H1 (cell line): ENCODE measurements around the gene IRGC. TPM values are rescaled to one million over a fixed set of nuclear protein-coding genes. Genes with fewer than 3 reads are reported as not detected.
A peak's percentile ranks its signal among the peaks of the same experiment; 100 is the strongest.

Source experiments
- CTCF ChIA-PET: fragments of 300-600 bp; sonication (Branson Sonifier 250); formaldehyde crosslinking; loops from one replicate; lab custom pipeline; 2021; ENCODE audit not compliant: partially characterized antibody; lab: Charles Lee
- POLR2A ChIA-PET: fragments of 300-600 bp; sonication (Branson Sonifier 250); formaldehyde crosslinking; loops from one replicate; lab custom pipeline; 2021; ENCODE audit warnings: inconsistent platforms; ENCODE audit not compliant: partially characterized antibody; lab: Charles Lee
- DNase-seq, 2 experiments: peaks; one replicate each; pipeline versions ENCODE4 v3.0.0 to v3.0.0-alpha.2; 2010 to 2022; ENCODE audit warnings: low spot score in 2 of 2, low read depth in 1 of 2, mixed read lengths in 1 of 2
- FAIRE-seq: peaks from 2 replicates; lab custom pipeline; 2011; peaks lifted over from hg19 to GRCh38; lab: Jason Lieb, UNC
- H2AFZ ChIP-seq: 2 replicates; pipeline ENCODE4 v1.8.1; 2012; ENCODE audit warnings: low read length, inconsistent platforms
- H2AK5ac ChIP-seq: 2 replicates; pipeline ENCODE4 v1.6.1; 2013; ENCODE audit warnings: low read depth, low read length
- H2BK120ac ChIP-seq: replicated peaks from 2 replicates; pipeline ENCODE3; 2013; ENCODE audit warnings: low read depth, low read length, inconsistent platforms
- H2BK12ac ChIP-seq: 2 replicates; pipeline ENCODE4 v1.6.1; 2013; ENCODE audit warnings: low read depth, low read length
- H2BK15ac ChIP-seq: 2 replicates; pipeline ENCODE4 v1.6.1; 2013; ENCODE audit warnings: low read length
- H2BK20ac ChIP-seq: 2 replicates; pipeline ENCODE4 v1.6.1; 2013; ENCODE audit warnings: low read length
- H2BK5ac ChIP-seq: 2 replicates; pipeline ENCODE4 v1.6.1; 2013; ENCODE audit warnings: low read depth, low read length
- H3K14ac ChIP-seq: 2 replicates; pipeline ENCODE4 v1.6.1; 2013; ENCODE audit warnings: inconsistent platforms; ENCODE audit not compliant: insufficient read length
- H3K18ac ChIP-seq: 2 replicates; pipeline ENCODE4 v1.6.1; 2013; ENCODE audit warnings: low read length; ENCODE audit errors: extremely low read depth
- H3K23ac ChIP-seq: 2 replicates; pipeline ENCODE4 v1.6.1; 2013; ENCODE audit warnings: inconsistent platforms; ENCODE audit not compliant: insufficient read length
- H3K23me2 ChIP-seq: 2 replicates; pipeline ENCODE4 v1.6.1; 2013; ENCODE audit warnings: low read depth, low read length
- H3K27ac ChIP-seq: 2 replicates; pipeline ENCODE4 v1.6.1; 2011; ENCODE audit warnings: low read depth, low read length, inconsistent platforms
- H3K27me3 ChIP-seq, 4 experiments: replicated peaks in 1 of 4; 1 replicate in 1 of 4; 2 replicates in 3 of 4; pipeline versions ENCODE4 v1.6.1 to v1.8.1; 2011 to 2013; ENCODE audit warnings: low read length in 3 of 4, mild to moderate bottlenecking in 3 of 4, inconsistent platforms in 2 of 4, mixed read lengths in 2 of 4, moderate library complexity in 1 of 4; ENCODE audit not compliant: control insufficient read depth in 3 of 4, insufficient read depth in 3 of 4; ENCODE audit errors: extremely low read depth in 1 of 4
- H3K36me3 ChIP-seq, 4 experiments: 2 replicates each; pipeline versions ENCODE4 v1.6.1 to v1.8.1; 2011 to 2013; ENCODE audit warnings: mild to moderate bottlenecking in 4 of 4, low read length in 3 of 4, moderate library complexity in 2 of 4, control low read depth in 1 of 4, inconsistent platforms in 1 of 4; ENCODE audit not compliant: insufficient read depth in 4 of 4, control insufficient read depth in 2 of 4
- H3K4ac ChIP-seq: replicated peaks from 2 replicates; pipeline ENCODE3; 2013; ENCODE audit warnings: low read length, low read depth, mixed read lengths, inconsistent platforms; ENCODE audit not compliant: insufficient read length
- H3K4me1 ChIP-seq, 4 experiments: replicated peaks in 1 of 4; 1 replicate in 1 of 4; 2 replicates in 3 of 4; pipeline versions ENCODE4 v1.6.1 to v1.8.1; 2011 to 2013; ENCODE audit warnings: low read length in 3 of 4, inconsistent platforms in 2 of 4, mixed read lengths in 1 of 4; ENCODE audit not compliant: insufficient read depth in 4 of 4, control insufficient read depth in 3 of 4
- H3K4me2 ChIP-seq, 2 experiments: 2 replicates each; pipeline versions ENCODE4 v1.6.1 to v1.8.1; 2011 to 2013; ENCODE audit warnings: low read depth in 2 of 2, low read length in 2 of 2, control low read depth in 1 of 2, inconsistent platforms in 1 of 2, mild to moderate bottlenecking in 1 of 2; ENCODE audit not compliant: insufficient read depth in 1 of 2
- H3K4me3 ChIP-seq, 4 experiments: fragments of 200-600, 300-600 bp in 1 of 4; sonication (generic), shearing (Covaris generic), sonication (Bioruptor Twin) in 1 of 4; 2 replicates each; pipeline versions ENCODE4 v1.5.1 to v1.8.1; 2011 to 2016; ENCODE audit warnings: low read length in 4 of 4, low read depth in 3 of 4, control low read depth in 2 of 4, inconsistent platforms in 2 of 4, mild to moderate bottlenecking in 2 of 4, mixed read lengths in 1 of 4, moderate library complexity in 1 of 4; ENCODE audit not compliant: insufficient read depth in 2 of 4; ENCODE audit errors: extremely low read depth in 1 of 4
- H3K56ac ChIP-seq: replicated peaks from 2 replicates; pipeline ENCODE3; 2013; ENCODE audit warnings: low read depth, mild to moderate bottlenecking, mixed read lengths, low read length, inconsistent platforms; ENCODE audit not compliant: insufficient read length
- H3K79me1 ChIP-seq: 2 replicates; pipeline ENCODE4 v1.6.1; 2013; ENCODE audit warnings: low read depth, low read length, control low read depth
- H3K79me2 ChIP-seq, 2 experiments: 2 replicates each; pipeline versions ENCODE4 v1.6.1 to v1.8.1; 2012 to 2013; ENCODE audit warnings: low read length in 2 of 2, mild to moderate bottlenecking in 2 of 2, inconsistent platforms in 1 of 2; ENCODE audit not compliant: insufficient read depth in 2 of 2, control insufficient read depth in 1 of 2
- H3K9ac ChIP-seq, 4 experiments: replicated peaks in 1 of 4; 1 replicate in 1 of 4; 2 replicates in 3 of 4; pipeline versions ENCODE4 v1.6.1 to v1.8.1; 2011 to 2013; ENCODE audit warnings: low read depth in 3 of 4, low read length in 3 of 4, control low read depth in 2 of 4, mild to moderate bottlenecking in 2 of 4, moderate library complexity in 2 of 4, inconsistent platforms in 1 of 4; ENCODE audit errors: extremely low read depth in 1 of 4
- H3K9me3 ChIP-seq, 2 experiments: 2 replicates each; pipeline versions ENCODE4 v1.6.1 to v1.8.1; 2012 to 2013; ENCODE audit warnings: mild to moderate bottlenecking in 2 of 2, moderate library complexity in 2 of 2, control low read depth in 1 of 2, inconsistent platforms in 1 of 2, low read depth in 1 of 2, low read length in 1 of 2, mixed read lengths in 1 of 2; ENCODE audit not compliant: insufficient read depth in 2 of 2
- H4K20me1 ChIP-seq, 2 experiments: replicated peaks in 1 of 2; 2 replicates each; pipeline versions ENCODE3 to v1.8.1; 2011 to 2013; ENCODE audit warnings: inconsistent platforms in 2 of 2, low read length in 2 of 2, mild to moderate bottlenecking in 1 of 2; ENCODE audit not compliant: insufficient read depth in 2 of 2, control insufficient read depth in 1 of 2
- H4K5ac ChIP-seq: 2 replicates; pipeline ENCODE4 v1.6.1; 2013; ENCODE audit warnings: low read length, low read depth, mixed read lengths, inconsistent platforms; ENCODE audit not compliant: insufficient read length
- H4K8ac ChIP-seq: 2 replicates; pipeline ENCODE4 v1.8.0; 2013; ENCODE audit warnings: mild to moderate bottlenecking, moderate library complexity, low read length, inconsistent platforms; ENCODE audit not compliant: insufficient read depth; ENCODE audit errors: extremely low read depth
- H4K91ac ChIP-seq: replicated peaks from 2 replicates; pipeline ENCODE3; 2013; ENCODE audit warnings: low read length, mixed read lengths, inconsistent platforms; ENCODE audit not compliant: insufficient read length
- BCL11A ChIP-seq, 2 experiments: IDR thresholded peaks; one replicate each; pipeline ENCODE4 v1.6.1; 2011; ENCODE audit warnings: low read depth in 2 of 2, low read length in 2 of 2, mild to moderate bottlenecking in 2 of 2
- CTCF ChIP-seq, 3 experiments: IDR thresholded peaks; 1 replicate in 2 of 3; 2 replicates in 1 of 3; pipeline versions ENCODE4 v1.5.1 to v1.6.1; 2011; ENCODE audit warnings: low read length in 3 of 3, mild to moderate bottlenecking in 3 of 3, inconsistent platforms in 2 of 3, low read depth in 1 of 3, moderate library complexity in 1 of 3; ENCODE audit not compliant: insufficient read depth in 1 of 3; ENCODE audit errors: control extremely low read depth in 1 of 3
- EGR1 ChIP-seq: IDR thresholded peaks from 2 replicates; pipeline ENCODE4 v1.6.1; 2011; ENCODE audit warnings: low read depth, low read length, borderline replicate concordance
- HDAC2 ChIP-seq, 2 experiments: fragments of 300-600 bp in 1 of 2; sonication (generic) in 1 of 2; IDR thresholded peaks; 2 replicates each; pipeline ENCODE4 v1.6.1; 2011 to 2012; ENCODE audit warnings: low read depth in 2 of 2, low read length in 2 of 2, mild to moderate bottlenecking in 2 of 2, moderate library complexity in 2 of 2, borderline replicate concordance in 1 of 2, inconsistent platforms in 1 of 2
- JUN ChIP-seq: IDR thresholded peaks from 2 replicates; pipeline ENCODE4 v1.6.1; 2011; ENCODE audit warnings: low read depth, mild to moderate bottlenecking, improper control_type of control experiment, low read length
- MAX ChIP-seq: IDR thresholded peaks from 2 replicates; pipeline ENCODE4 v1.6.1; 2012; ENCODE audit warnings: inconsistent platforms
- SRF ChIP-seq: IDR thresholded peaks from 2 replicates; pipeline ENCODE4 v1.6.1; 2011; ENCODE audit warnings: mild to moderate bottlenecking, low read depth, low read length, moderate library complexity
- SUZ12 ChIP-seq: fragments of 200-600 bp; sonication (generic); IDR thresholded peaks from 2 replicates; pipeline ENCODE4 v1.6.1; 2012; ENCODE audit warnings: mild to moderate bottlenecking, inconsistent platforms, low read length, moderate library complexity, mixed read lengths
- WGBS, 2 experiments: shearing (Covaris generic) in 1 of 2; methylation state at CpG; one replicate each; pipeline versions ENCODE4 v1.1.6 to v1.1.7; 2013 to 2015; ENCODE audit warnings: low lambda C conversion rate in 2 of 2, mixed read lengths in 2 of 2, inconsistent platforms in 1 of 2, low coverage in 1 of 2, missing lambda C conversion rate in 1 of 2; ENCODE audit not compliant: insufficient replicate concordance in 2 of 2, insufficient coverage in 1 of 2, insufficient read length in 1 of 2; ENCODE audit errors: extremely low coverage in 1 of 2, missing lambda C conversion rate in 1 of 2; 5-methylcytosine and 5-hydroxymethylcytosine counted together
- polyA plus RNA-seq, 7 experiments: library from polyadenylated mRNA; depleted of rRNA in 3 of 7; stranded (reverse) in 5 of 7; unstranded in 2 of 7; fragments of >200 nt in 5 of 7; fragments of 200-250 nt in 2 of 7; gene quantifications; 1 replicate in 5 of 7; 2 replicates in 1 of 7; 4 replicates in 1 of 7; pipeline versions ENCODE4 v1.2.1 to v1.2.3, GENCODE V29; 2011 to 2013; ENCODE audit warnings: missing spikeins in 2 of 7, mixed read lengths in 2 of 7
- total RNA-seq: library from RNA; stranded (reverse); fragmentation: NEBNext Ultra II Directional; extraction: Animal tissue kit (Norgen Biotek cat#: 25700); gene quantifications from 2 replicates; pipeline ENCODE4 v1.2.1, GENCODE V29; 2021

Gene IRGC
- total and polyA plus RNA-seq, 2 of the 8 experiments (the other 6 are each of a cell fraction or from before 2014, with no cell fraction given): not detected

GRCh38 chr19:43755256-43755801 is 39.5 kb downstream of the IRGC start:
- peaks cover 4% of the 10 kb centered on the region; the same call in 1 of the 2 replicates for H3K23me2 ChIP-seq
- ChIA-PET POLR2A (interaction anchor here (0.9 to 5.4 kb wide), 10 partner anchors 10 to 88 kb away, joined by 3 to 33 read pairs (median 4); no protein-coding TSS in a partner anchor), CTCF (interaction anchor here (9.0 to 30.4 kb wide), 2 partner anchors 11 to 24 kb away, joined by 64 to 703 read pairs; partner anchors contain the start of gene KCNN4)
- peak overlapping the region; percentile 67 for H4K5ac ChIP-seq
- no peak overlapping the region for H3K14ac ChIP-seq
- no peak overlapping the region for H3K23ac ChIP-seq
- peak overlapping the region; percentile 99 for H3K18ac ChIP-seq
- peaks cover 0 to 8% (median 4%) of the 10 kb centered on the region in 4 experiments; a peak in 3 of 8 replicates for H3K36me3 ChIP-seq
- peak overlapping the region; percentile 91; the same call in 1 of the 2 replicates for H4K8ac ChIP-seq
- H3K9me3 ChIP-seq: no peaks in the 10 kb centered on the region
- peak overlapping the region; percentile 85 for H3K56ac ChIP-seq
- peak overlapping the region; percentile 67 to 88 (median 76) for H3K4me3 ChIP-seq
- H3K79me1 ChIP-seq: peaks cover 3% of the 10 kb centered on the region; the same call in 1 of the 2 replicates
- peak overlapping the region; percentile 79 for H2BK120ac ChIP-seq
- H3K4me1 ChIP-seq: no peaks in the 10 kb centered on the region; a peak in 1 of 7 replicates
- peak overlapping the region; percentile 55 for H2BK5ac ChIP-seq
- peak overlapping the region; percentile 99 for H4K91ac ChIP-seq
- peak overlapping the region; percentile 77 to 88 for H3K4me2 ChIP-seq
- peaks cover 0 to 13% of the 10 kb centered on the region in 2 experiments; a peak in 1 of 4 replicates for H3K79me2 ChIP-seq
- DNase-seq (peak in 1 of 2 experiments; percentile 78), FAIRE-seq (no peak)
- no peaks in the 10 kb centered on the region for H3K27me3 ChIP-seq
- H2AK5ac ChIP-seq: peak overlapping the region; percentile 91; the same call in 1 of the 2 replicates
- H3K27ac ChIP-seq: peak overlapping the region; percentile 90
- peak overlapping the region; percentile 97 for H3K4ac ChIP-seq
- WGBS, 2 experiments: 3% methylated on average over 28 of the region's 28 CpGs; no CpG with 5 or more reads in 1 of the 2 experiments
- no peaks in the 10 kb centered on the region for H4K20me1 ChIP-seq
- no peak overlapping the region for H2BK20ac ChIP-seq
- H2BK12ac ChIP-seq: no peak overlapping the region
- H2AFZ ChIP-seq: peak overlapping the region; percentile 1; the same call in 1 of the 2 replicates
- H3K9ac ChIP-seq: peak overlapping the region in 3 of 4 experiments; percentile 84 to 94 (median 88); a peak in 6 of 7 replicates
- H2BK15ac ChIP-seq: peak overlapping the region; percentile 61; the same call in 1 of the 2 replicates
- no peak for TF ChIP-seq BCL11A (IDR thresholded peaks at IDR 0.05; ENCODE audit: low read depth in 2 of 2, low read length in 2 of 2)
- TF ChIP-seq SRF: no peak
- TF ChIP-seq HDAC2 (IDR thresholded peaks at IDR 0.05; ENCODE audit: borderline replicate concordance in 1 of 2, low read depth in 2 of 2, low read length in 2 of 2): no peak; a peak in 1 of 4 replicates
- no peak for TF ChIP-seq SUZ12
- no peak for TF ChIP-seq EGR1
- no peak for TF ChIP-seq CTCF (IDR thresholded peaks at IDR 0.05; ENCODE audit: control extremely low read depth in 1 of 3, insufficient read depth in 1 of 3, low read depth in 1 of 3, low read length in 3 of 3)
- no peak for TF ChIP-seq JUN
- TF ChIP-seq MAX: peak; percentile 90
